ENCODE results near the gene JAKMIP2.

Gene JAKMIP2

DNA sequence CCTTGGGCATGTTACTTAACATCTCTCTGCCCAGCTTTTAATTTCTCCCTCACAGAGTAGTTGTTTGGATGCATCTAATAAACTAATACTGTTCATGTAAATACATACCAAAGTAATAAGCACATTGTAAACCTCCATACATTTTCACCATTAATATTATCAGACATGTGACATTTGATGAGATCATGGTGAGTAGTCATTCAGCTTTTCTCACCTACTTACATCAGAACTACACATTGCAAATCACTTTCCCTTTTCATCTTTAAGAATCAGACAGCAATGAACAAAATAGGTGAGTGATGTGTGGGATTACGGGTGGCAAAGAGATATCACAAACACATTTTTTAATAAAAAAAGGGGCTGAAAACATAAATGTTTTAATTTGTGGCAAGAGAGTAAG lies 89.3 kb downstream of the JAKMIP2 start:
- no peak for DNase-seq

DNA sequence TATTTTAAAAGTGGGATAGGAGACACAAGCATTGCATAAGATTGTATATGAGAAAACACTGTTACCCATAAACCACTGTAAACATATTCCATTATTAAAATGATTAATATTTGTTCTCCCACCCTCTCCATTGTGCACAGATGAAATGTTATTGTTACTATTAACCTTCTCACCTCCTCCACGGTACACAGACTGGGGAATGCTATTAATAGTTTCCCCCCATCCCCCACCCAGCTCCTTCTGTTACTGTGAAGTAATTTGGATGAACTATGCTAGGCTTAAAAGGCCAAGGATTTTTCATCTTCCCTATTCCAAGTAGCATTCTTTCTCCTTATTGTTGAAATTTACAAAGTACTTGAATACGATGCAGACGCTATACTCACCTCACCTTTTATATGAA lies 91.4 kb downstream of the JAKMIP2 start:
- DNase-seq: no peak

DNA sequence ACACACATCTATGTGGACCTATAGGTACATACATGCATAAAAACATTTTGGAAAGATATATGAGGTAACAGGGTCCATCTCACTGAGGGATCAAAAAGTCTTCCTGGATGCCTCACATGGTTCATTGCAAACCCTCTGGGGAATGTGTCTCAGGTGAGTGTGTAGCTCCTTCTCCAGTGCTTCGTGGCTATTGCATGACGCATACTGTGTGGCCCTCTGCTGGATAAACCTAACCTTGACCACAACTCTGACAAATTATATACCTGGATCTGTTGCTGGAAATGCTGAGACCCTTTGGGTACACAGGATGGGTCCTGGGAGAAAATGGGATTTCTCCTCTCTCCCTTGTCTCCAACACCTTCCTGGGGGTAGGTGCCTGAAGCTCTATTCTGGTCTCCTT lies 91.9 kb downstream of the JAKMIP2 start:
- DNase-seq: no peak

DNA sequence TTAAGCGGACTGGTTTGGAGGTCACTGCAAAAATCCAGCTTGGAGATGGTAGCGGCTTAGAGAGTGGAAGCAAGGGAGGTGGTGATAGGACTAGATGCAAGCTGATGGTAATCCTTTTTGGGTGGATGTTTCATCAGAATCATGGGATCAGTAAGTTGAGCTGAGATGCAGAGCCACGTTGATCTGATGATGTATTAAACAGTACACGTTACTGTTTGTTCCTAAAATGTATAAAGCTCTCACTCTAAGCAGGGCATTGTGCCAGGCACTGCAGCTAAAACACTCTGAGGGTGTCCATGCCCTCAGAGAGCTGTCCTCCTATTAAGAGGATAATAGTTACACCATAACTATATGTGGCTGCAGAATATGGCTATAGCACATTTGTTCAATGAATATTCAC lies 93.1 kb downstream of the JAKMIP2 start:
- DNase-seq: no peak

DNA sequence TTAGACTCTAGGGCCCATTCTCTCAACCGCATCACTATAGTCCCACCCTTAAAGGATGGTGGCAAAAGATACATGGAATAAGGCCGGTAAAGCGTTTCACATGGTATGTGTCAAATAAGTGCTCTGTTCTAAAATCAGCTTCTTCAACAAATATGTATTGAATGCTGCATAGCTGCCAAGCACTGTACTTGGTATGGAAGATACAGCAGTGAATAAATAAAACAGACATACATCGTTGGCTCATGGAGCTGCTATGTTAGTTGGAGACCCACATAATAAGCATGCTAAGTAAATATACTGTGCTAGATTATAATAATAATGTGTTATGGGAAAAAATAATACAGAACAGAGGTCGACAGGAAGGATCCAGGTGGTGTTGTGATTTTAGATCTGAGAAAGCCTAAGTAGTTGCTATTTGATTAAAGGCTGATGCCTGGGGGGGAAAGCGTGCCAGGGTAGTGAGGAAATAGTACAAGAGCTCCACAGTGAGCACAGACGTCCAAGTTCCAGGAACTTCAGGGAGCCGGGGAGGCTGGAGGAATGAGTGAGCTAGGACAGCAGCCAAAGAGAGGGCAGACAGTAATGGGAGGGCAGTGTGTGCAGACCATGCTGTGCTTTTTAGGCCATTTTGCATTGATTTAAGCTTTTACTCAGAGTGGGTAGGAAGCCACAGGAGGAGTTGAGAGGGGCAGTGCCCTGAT lies 93.7 kb downstream of the JAKMIP2 start:
- no peak for DNase-seq

DNA sequence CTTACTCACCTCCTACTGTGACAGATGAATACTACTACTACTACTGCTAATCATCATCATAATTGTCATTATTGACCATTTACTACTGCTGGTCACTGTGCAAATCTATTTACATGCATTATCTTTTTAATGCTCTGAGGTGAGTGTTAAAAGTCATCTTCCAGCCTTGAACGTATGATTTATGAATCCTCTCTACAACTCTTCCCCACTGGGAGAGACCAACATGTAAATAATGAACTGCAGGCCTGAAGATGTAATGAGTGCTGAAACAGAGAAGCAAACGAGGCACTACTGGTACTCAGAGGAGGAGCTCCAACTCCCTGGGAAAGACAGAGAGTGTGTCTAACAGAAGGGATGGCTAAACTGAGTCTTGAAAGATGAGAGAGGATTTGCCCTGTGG lies 95.4 kb downstream of the JAKMIP2 start:
- DNase-seq: no peak

DNA sequence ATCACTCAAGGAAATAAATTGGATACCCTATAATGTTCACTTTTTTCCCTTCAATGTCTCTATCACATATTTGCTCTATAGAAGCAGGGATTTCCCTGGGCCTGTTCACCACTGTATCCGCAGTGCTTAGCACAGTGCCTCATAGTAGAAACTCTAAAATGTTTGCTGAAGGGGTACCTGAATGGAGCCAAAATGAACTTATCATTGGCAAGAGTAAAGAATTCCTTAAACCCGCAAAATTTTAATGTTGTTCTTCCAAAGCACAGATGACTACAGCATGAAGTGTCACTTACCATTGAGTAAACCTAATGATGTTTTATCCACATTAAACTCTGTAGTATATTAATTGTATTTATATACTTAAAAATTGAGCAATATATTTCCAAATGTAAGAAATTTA lies 96.1 kb downstream of the JAKMIP2 start:
- DNase-seq: no peak

DNA sequence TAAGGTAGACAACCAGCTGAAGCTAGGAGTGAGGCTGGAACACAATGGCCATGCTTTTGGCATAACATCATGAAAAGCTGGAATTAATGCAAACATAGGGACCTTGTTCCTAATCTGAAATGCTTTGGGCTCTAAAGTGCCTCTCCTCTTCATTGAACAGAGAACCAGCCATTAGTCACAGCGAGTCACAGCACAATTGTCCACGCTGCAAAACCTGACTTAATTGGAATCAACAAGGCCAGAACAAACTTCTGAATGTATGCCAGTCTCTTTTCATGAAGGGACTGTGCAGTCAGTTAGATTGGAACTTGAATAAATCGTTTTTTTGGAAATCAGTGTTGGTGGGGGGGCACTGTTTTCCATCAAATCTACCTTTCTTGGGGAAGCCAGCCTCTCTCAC lies 96.5 kb downstream of the JAKMIP2 start:
- no peak for DNase-seq

DNA sequence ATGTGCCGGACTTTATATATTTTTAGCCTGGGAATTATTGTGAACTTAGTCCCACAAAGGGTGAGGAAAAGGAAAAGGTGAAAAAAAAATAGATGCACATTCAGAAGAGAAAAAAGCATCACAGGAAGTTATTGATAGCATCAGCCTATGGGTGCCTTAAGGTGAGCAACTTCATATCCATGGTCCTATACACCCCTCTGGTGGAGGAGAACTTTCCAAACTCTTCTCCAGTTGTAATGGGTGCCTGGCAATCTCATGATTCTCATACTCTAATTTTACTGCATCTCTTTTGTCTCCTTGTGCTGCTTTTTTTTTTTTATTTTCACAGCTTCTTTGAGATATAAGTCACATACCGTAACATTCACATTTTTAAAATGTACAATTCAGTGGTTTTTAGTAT lies 107.4 kb downstream of the JAKMIP2 start:
- no peak for DNase-seq

DNA sequence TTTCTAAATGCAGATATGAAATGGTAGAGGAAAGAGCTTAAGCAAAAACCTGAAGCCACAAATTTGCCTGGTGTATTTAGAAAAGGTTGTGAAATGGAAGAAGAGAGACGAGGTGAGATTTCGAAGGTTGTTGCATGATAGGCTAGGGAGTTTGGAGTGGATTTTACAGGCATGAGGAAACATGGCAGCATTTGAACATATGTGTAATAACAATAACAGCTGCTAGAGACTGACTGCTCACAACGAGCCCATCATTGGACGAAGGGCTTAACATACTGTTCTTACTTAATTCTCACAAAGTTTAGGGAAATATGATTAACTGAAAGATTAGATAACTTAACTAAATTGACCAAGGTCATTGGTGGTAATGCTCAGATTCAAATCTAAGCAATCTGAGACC lies 108.1 kb downstream of the JAKMIP2 start:
- DNase-seq: no peak

DNA sequence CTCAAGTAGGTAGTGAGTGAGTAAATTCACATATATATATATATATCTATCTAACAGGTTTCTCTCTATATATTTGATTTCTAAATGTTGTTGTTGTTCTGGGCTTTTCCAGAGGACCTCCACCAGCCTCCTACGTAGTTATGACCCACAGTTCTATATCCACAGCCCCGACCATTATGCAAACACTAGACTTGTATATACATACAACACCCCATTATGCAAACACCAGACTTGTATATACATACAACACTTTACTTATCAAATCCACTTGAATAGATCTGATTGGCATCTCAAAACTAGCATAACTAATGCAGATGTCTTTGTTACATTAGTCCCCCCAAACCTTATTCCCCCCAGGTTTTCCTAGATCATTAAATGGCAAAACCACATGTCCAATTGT lies 108.7 kb downstream of the JAKMIP2 start:
- no peak for DNase-seq

DNA sequence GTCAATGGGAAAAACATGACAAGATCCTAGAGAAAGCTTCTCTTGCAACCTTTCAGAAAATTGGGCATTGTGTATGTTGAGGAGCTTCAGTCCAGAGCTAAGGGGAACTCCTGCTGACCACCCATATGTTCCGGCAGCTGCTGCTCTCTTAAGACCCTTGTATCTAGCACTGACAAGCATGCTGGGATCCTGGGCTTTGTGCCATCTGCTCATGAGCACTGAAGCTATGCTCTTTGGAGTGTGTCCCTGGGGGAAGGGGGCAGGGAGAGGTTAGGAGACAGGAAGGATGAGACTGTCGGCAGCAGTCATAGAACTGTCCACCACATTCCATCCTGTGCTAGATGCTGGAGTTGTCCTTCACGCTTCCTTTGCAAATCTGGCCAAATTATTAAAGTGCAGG lies 109.3 kb downstream of the JAKMIP2 start:
- DNase-seq: no peak

DNA sequence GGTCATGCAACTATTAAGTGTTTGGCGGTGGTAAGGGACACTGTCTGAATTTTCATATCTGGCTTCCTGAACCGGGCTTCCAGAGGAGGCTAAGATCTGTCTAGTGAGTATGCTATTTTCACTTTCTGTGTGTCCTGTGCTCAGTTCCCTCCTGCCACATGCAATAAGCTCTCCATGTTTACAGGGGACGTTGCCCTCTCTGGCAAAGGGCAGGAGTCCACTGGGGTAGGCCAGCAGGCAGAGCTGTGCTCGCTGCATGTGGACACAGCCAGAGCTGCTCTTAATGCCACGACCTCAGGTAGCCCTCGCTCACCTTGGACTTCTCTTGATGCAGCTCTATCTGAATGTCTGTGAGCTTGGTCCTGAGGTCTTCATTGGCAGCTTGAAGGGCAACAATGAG lies 111.2 kb downstream of the JAKMIP2 start:
- DNase-seq: no peak

DNA sequence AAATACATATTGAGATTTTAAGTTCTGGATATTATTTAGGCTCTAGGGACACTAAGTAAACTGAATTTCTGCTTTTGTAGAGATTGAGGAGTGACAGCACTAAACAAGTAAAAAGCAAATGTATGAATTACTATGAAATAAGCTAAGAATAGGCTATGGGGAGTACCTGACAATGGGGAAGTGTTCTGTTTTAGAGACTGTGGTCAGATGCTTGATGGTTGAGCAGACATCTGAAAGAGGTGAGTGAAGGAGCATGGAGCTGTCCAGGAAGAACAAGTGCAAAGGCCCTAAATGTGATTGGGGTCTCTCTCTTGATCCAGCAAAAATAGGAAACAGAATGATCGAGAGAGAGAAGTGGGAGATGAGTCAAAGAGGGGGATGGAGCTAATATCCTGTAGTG lies 111.7 kb downstream of the JAKMIP2 start:
- no peak for DNase-seq

DNA sequence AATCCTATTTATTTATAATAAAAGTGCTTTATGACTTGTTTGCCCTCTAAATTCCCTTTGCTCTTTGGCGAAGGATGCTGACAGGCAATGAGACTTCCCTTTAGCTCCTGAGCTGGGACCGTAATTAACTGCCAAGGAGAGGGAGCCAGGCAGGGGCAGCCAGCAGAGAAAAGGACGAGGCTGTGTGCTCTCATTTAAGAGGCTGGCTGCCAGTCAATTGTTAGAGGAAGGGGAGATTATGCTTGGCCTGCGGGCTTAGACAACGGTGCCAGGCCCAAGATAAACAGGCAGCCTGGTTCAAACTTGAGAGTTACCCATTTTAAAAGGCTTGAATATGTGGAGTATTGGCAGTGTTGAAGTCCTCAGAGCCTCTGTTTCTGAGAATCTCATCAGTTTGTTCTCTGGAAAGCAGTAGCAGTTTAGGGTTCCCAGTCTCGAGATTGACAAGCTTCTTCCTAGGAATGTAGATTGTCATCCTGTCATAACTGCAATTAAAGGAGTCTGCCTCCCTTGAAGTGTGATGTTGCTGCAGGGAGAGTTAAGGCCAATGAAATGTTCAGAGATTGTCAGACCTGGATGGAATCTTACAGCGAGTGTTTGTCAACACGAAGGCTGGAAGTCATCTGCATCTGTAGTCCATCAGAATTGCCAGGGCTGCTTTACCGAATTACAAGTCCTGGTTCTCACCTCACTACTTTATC lies 113.2 kb downstream of the JAKMIP2 start:
- DNase-seq: no peak

DNA sequence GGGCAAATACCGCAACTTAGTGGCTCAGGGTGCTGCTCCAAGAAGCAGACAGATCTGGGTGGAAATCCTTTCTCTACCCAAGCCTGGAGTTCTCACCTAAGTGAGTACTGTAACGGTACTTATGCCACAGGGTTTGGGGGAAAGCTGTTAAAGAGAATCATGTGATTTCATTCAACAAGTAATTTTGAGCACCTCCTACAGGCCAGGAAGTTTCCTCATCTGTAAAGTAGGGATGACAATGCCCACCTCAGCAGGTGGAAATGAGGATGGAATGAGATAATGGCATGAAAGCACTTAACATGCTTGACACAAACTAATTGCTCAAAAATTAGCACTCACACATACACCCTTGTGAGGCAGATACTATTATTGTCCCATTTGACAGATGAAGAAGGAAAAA lies 114.1 kb downstream of the JAKMIP2 start:
- no peak for DNase-seq

DNA sequence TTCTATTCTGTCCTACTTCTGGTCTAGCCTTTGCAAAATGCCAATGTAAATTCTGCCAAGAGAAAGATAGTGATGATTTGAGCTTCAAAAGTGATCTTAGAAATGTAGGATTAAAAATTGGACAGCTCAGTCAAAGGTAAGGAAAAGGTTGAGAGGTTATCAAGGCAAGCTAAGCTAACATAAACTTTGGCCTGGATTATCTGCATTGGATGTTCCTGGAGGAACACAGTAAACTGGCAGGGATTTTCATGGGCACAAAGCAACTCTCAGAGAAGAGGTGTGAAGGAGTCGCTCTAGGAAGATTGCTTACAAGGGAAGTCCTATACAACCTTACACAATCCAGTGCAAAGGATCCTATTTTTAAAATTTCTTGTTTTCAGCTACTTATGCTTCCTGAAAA lies 115.2 kb downstream of the JAKMIP2 start:
- DNase-seq: no peak

DNA sequence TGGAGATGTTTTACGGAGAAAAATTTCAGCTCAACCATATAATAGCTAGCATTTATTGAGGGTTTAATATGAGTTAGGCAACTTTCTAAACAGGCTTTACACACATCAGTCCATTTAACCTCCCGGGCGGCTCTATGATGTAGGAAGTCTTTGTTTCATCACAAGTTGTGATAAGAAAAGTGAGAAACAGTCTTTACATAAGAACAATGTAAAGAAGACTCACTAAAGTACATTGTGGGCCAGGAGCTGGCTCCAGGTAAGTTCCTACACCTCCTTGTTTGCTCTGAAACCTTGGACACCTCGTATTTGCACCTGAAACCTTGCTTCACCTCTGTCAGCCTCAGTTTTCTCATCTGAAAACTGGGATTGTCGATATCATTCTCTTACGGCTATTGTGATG lies 116.1 kb downstream of the JAKMIP2 start:
- DNase-seq: no peak

DNA sequence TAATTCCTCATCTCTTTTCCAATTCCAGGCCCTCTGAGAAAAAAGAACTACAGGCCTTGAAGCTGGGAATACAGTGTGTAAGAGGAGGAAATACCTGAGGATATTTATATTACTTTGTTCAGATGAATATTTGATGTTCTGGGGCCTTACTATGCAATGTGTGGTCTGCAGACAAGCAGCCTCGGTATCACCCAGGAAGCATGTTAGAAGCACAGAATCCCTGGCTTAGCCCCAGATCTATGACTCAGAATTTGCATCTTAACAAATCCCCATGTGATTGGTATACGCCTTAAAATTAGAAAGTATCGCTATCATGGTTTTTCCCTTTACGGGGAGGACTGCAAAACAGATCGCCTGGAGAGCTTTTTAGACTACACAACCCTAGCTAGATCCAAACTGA lies 121.0 kb downstream of the JAKMIP2 start:
- no peak for DNase-seq

DNA sequence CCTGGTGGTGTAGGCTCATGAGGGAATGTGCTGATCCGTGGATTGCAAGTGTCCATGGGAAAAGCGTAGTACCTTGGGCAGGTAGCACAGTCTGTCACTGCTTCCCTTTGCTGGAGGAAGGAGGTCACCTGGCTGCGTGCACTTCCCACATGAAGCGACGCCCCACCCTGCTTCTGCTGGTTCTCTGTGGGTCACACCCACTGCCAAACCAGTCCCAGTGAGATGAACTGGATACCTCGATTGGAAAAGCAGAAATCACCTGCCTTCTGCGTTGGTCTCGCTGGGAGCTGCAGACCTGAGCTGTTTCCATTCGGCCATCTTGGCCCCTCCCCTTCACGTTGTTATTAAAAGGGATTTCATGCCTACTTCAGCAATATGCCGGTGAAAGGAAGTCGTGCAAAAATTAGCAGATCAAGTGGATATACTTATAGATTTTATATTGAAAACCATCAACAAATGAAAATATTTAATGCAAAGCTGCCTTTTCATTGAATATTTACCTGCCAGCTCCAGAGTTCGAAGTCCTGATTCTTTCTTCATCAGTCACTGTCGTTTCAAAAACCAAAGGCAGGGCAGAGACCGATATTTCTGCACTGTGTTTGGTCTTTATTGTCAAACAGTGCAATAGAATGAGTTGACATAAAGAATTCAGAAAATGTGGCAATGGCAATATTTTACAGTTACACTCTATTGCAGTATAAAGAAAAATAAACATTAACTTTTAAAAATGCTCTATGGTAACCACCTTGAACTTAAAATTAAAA lies 123.2 kb downstream of the JAKMIP2 start:
- no peak for DNase-seq

DNA sequence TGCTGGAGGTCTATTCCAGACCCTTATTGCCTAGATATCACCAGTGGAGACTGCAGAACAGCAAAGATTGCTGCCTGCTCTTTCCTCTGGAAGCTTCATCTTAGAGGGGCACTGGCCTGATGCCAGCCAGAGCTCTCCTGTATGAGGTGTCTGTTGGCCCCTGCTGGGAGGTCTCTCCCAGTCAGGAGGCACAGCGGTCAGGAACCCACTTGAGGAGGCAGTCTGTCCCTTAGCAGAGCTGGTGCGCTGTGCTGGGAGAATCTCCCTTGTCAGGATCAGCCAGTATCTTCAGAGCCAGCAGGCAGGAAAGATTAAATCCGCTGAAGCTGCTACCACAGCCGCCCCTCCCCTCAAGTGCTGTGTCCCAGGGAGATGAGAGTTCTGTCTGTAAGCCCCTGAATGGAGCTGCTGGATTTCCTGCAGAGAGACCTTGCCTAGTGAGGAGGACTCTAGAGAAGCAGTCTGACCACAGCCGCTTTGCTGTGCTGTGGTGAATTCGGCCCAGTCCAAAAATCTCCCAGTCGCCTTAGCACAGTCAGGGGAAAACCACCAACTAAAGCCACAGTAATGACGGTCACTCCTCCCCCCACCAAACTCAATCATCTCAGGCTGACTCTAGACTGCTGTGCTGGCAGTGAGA lies 124.1 kb downstream of the JAKMIP2 start:
- DNase-seq: no peak

DNA sequence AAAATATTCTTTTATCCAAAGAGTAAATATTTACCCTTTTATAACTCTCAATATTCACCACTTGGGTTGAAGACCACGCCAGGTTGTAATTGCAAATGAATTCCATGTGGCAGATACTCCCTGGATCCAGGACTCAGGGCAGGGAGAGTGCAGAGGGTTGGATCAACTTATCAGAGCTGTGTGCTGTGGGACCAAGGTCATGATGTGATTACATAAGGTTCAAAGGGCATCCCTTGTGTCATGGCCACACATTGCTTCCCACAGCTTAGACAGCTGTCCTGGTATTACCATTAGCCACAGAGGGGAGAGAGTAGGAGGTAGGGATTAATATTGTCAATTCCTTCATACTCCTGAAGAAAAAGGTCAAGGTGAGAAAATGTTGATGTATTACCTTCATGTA lies 133.9 kb downstream of the JAKMIP2 start:
- no peak for DNase-seq

DNA sequence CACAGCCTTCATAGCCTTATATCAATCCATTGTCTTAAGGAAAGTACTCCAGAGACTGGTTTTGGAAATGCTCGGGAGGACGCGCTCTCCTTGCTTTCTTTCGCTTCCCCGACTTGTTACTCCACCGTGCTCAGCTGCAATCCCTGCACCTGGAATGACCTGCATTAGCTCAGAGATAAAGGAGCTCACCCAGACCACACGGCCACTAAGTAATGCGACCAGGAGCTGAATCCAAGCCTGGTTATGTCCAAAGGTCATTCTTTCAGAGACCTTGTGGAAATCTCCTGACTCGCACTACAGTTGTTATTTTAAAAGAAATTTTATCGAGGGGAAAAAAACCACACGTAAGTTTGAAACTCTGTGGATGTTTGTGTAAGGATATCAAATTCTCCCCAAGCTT lies 137.3 kb downstream of the JAKMIP2 start:
- no peak for DNase-seq

DNA sequence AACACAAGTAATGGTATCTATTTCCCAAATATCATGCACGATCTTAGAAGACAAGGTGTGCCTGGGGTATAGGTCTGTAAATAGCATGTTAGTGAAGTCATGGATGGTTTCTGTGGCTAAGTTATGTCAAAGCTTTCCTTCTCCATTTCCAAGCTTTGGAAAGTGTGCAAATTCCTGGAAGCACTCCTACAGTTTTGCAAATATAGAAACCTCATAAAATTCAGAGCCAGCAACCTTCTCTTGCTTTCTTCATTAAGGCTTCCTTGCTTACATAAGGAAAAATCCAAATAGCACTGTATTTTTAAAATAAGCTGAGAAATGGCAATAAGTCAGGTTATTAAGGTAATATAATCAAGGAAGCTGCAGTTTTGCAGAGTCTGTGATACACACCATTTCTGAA lies 138.1 kb downstream of the JAKMIP2 start:
- DNase-seq: no peak

Measured in activated gamma-delta T cell (primary cell).